K562 treated with DMSO at 1 percent for 4 hours (cell line): Measurements from ENCODE around the gene VKORC1. TPM values are rescaled to one million over a fixed set of nuclear protein-coding genes. Genes with fewer than 3 reads are reported as not detected.

ENCODE experiments used
- total RNA-seq: library from RNA; unstranded; fragments of 300-600 nt; gene quantifications from 2 replicates; pipeline ENCODE4 v1.2.3, GENCODE V29; 2022; ENCODE audit not compliant: insufficient read depth

VKORC1 gene
- total RNA-seq = 148 and 159 TPM in 2 replicates

GRCh38 chr16:31094424-31095120 is at the start of gene VKORC1:
Gene VKORC1 (minus strand): TSS chr16:31094797. CDS start chr16:31094729, 68 bp downstream.

GRCh38 chr16:31135535-31136286 is 41.1 kb upstream of the VKORC1 start, which contains the start of gene PRSS8:
Gene PRSS8 (minus strand): TSS chr16:31135727. CDS start chr16:31135498, 229 bp downstream.

DNA sequence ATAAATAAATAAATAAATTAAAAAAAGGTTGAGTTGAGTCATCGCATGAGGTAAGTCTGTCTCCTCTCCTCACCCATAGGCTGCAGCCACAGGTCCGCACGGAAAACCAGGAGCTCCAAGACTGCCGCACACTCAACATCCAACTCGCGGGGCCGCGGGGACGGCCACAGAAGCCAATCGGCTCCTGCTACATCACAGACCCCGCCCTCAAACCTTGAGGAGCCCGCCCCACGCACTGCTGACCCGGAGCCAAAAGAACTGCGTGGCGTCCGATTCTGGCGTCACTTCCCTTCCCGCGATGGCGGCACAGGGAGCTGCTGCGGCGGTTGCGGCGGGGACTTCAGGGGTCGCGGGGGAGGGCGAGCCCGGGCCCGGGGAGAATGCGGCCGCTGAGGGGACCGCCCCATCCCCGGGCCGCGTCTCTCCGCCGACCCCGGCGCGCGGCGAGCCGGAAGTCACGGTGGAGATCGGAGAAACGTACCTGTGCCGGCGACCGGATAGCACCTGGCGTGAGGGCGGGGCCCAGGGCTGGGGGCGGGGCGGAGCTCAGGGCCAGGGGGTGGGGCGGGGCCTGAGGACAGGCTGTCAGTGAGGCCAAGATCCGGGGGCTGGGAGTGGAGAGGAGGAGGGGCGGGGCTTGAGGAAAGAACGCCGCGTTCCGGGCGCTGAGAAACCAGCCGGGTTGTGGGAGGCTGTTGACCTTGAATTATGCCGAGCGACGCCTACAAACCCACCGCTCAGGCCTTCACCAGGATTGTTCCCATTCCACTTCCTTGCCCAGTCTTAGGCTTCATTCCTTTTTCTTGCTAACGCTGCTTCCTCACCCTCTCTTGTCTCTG is 23.0 kb upstream of the VKORC1 start, which contains the start of gene KAT8:
Gene KAT8, plus strand, starts transcription at position 281 of the 839 bp plus-strand sequence. Its CDS starts 18 bp downstream, at position 299.

DNA sequence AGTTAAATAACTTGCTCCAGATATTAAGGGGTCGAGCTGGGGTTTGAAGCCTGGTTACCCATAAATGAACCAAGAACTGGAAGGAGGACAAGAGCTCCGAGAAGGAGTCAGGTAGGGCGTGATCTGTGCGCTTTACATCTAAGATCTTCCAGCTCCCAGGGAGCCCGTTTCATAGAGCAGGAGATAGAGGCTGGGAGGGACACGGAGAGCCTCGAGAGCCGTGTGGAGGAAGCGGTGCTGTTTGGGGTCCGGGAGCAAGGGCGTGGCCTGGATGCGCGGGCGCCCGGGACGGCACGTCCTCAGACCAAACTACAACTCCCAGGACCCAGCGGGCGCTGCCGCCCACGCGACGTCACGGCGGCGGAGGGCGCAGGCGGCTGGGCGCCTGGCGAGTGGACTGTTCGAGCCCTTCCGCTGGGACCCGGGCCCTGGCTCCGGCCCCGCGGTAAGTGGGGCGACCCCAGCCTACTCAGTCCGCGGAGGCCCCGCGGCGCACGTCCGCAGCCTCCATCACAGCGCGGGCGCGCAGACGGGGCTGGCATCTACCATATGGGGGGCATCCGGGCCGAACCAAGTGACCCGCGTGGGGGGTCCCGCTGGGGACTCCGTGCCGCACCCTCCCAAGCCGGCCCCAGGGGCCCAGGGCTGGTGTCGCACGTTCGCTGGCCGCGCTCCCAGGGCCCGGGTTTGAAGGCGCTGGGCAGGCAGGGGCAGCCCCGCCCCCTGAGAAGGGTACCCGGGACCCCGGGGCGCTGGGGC is 13.6 kb upstream of the VKORC1 start, which contains the start of gene BCKDK:
Gene BCKDK, plus strand, starts transcription at position 352 of the 759 bp plus-strand sequence. CDS start 838 bp downstream, outside the sequence.

DNA sequence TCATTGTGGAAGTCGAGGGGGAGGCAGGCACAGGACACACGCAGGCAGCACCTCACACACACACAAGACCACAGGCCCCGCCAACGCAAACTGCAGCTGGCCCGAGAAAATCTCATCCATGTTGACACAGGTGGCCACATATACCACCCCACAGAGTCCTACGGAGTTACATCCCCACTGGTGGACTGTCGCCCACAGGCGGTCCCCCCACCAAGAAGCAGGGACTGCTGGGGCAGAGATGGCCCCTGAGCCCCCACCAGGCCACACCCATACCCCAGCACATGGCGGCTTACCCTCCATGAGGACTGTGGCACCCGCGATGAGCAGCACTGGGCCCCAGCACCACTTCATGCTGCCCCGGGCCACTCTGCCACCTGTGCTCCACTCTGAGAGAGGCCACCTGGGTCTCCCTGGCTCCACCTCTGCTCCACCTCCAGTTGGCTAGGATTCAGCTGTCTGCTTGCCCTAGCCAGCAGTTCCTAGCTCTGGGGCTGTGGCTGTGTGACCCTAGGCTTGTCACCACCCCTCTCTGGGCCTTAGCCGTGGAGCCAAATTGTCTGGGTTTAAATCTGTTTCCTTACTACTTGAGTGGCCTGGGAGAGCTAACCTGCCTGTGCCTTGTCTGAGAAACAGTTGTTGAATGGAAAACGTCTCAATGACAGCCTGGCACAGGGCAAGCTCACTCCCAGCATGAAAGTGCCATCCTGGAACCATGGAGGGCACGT is 6.0 kb downstream of the VKORC1 start, which contains the start of gene PRSS53:
Gene PRSS53, minus strand, starts transcription at position 485 of the 725 bp plus-strand sequence. Its CDS starts 134 bp downstream, at position 351.

GRCh38 chr16:31073970-31074813 is 20.4 kb downstream of the VKORC1 start, which contains the start of the genes ZNF646 and ZNF668:
Gene ZNF646 (plus strand): TSS chr16:31074422. CDS start chr16:31076325, 1,903 bp downstream.
Gene ZNF668 (minus strand): TSS chr16:31074240. CDS start chr16:31064459, 9,781 bp downstream.

Other genes with a start within 250 kb of the VKORC1 start
- gene BCL7C, start 200.7 kb downstream of the VKORC1 start, total RNA-seq = 23.3 and 23.5 TPM in 2 replicates
- gene CTF1, start 198.2 kb downstream of the VKORC1 start, total RNA-seq = 4.3 and 5.5 TPM in 2 replicates
- 17.3 and 25.8 TPM in 2 replicates for gene FBXL19, start 171.2 kb downstream of the VKORC1 start, total RNA-seq
- 33.5 and 53.4 TPM in 2 replicates for gene ORAI3, start 145.7 kb downstream of the VKORC1 start, total RNA-seq
- gene SETD1A, start 137.0 kb downstream of the VKORC1 start, total RNA-seq = 14.5 and 23.8 TPM in 2 replicates
- gene HSD3B7, start 109.6 kb downstream of the VKORC1 start, total RNA-seq = 44.6 and 47.9 TPM in 2 replicates
- gene STX1B, start 84.2 kb downstream of the VKORC1 start, total RNA-seq = 0.31 TPM in 1 of 2 replicates, not detected in the other
- 44.1 and 45.2 TPM in 2 replicates for gene STX4, start 61.2 kb downstream of the VKORC1 start, total RNA-seq
- 13.4 and 15.6 TPM in 2 replicates for gene ZNF668, start 20.6 kb downstream of the VKORC1 start, total RNA-seq
- 12.6 and 13.5 TPM in 2 replicates for gene ZNF646, start 20.4 kb downstream of the VKORC1 start, total RNA-seq
- gene PRSS53, start 5.9 kb downstream of the VKORC1 start, total RNA-seq = 3.8 and 4.7 TPM in 2 replicates
- 41.2 and 58.7 TPM in 2 replicates for gene BCKDK, start 13.6 kb upstream of the VKORC1 start, total RNA-seq
- gene KAT8, start 22.9 kb upstream of the VKORC1 start, total RNA-seq = 90.8 and 110 TPM in 2 replicates
- gene PRSS8, start 40.9 kb upstream of the VKORC1 start, total RNA-seq = 64.8 and 68.2 TPM in 2 replicates
- not detected in 2 replicates for gene PRSS36, start 55.3 kb upstream of the VKORC1 start, total RNA-seq
- 273 and 304 TPM in 2 replicates for gene FUS, start 85.3 kb upstream of the VKORC1 start, total RNA-seq
- 47.8 and 60.3 TPM in 2 replicates for gene PYCARD, start 108.0 kb upstream of the VKORC1 start, total RNA-seq
- 0.08 TPM in 1 of 2 replicates, not detected in the other for gene TRIM72, start 119.3 kb upstream of the VKORC1 start, total RNA-seq
- gene PYDC1, start 122.3 kb upstream of the VKORC1 start, total RNA-seq = not detected in 2 replicates
- gene ITGAM, start 165.2 kb upstream of the VKORC1 start, total RNA-seq = 2.3 and 6.3 TPM in 2 replicates